HG03175 (cell line): ENCODE results near the gene GALNT9.

Experiments used
- ATAC-seq: cut with Tn5 transposase; IDR thresholded peaks from one replicate; pipeline ENCODE4 v1.9.1; 2021; ENCODE audit warnings: mild to moderate bottlenecking, moderate library complexity; ENCODE audit not compliant: unreplicated experiment

Gene GALNT9

DNA sequence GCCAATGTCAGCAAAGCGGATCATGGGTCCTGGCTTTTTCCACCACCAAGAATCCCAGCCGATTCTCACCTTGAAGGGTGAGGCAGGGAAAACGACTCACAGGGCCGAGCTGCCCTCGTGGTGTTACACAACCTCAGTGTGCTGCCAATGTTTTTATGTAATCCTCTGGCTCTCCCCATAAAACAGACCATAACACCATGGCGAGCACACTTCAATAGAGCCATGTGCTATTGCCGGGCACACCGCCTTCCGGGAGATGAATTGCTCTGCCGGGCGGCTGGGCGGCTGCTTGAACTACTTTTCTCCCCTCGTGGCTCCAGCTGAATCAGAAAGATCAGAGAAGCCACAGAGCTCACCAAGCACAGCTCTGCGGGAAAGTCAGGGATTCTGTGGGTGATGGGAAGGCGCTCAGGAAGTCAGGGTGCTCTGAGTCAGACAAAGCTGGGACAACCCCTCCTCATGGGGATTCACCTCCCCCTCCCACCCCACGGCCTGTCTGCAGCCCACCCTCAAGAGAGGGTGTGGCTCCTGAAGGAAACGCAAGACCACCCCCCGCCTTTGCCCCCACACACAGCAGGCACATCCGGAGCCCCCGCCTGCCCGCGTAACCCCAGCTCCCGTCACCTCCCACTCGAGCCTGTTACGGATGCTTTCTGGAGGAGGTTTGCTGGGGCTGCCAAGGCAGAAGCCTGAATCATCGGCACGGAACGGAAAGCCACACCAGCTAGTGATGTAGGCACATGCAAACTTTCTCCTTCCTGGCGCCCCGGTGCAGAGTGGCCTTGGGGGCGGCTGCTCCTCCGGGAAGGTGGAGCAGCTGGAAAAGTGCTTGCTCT lies 1.8 kb downstream of the GALNT9 start:
- ATAC-seq: no peak

DNA sequence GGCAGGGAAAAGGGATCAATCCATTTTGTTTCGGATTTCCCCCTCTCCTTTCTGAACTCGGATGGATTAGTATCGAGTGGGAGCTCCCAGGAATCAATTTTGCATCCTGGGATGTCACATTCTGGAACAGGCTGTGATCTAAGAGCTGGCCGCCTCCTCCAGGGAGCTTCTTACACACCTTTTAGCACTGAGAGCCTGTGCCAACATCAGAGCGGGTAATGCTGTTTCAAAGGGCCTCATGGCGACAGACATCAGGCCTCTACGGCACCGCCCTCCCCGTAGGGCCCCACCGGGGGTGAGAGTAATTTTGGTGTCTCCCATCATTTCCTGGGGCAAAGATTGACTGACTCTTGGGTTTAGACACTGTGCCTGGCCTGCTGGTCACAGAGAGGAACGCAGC lies 2.7 kb downstream of the GALNT9 start:
- ATAC-seq: no peak

DNA sequence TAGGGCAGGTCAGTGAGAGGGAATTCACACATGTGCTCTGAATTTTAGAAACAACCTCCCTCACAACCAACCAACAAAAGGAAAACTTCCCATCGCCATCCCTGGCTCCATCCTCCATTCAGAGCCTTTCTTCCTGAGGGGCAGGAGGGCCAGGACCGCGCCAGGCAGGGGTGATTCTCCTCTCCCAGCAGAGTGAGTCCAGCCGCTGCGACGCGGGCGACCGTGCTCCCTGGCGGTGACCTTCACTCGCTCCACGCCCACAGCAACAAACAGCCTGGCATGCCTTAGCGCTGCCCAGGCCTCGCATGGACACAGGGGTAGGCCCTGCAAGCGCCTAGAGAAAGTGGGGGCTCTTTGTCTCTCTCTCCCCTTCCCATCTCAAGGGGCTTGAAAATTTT lies 3.7 kb downstream of the GALNT9 start:
- no peak for ATAC-seq

DNA sequence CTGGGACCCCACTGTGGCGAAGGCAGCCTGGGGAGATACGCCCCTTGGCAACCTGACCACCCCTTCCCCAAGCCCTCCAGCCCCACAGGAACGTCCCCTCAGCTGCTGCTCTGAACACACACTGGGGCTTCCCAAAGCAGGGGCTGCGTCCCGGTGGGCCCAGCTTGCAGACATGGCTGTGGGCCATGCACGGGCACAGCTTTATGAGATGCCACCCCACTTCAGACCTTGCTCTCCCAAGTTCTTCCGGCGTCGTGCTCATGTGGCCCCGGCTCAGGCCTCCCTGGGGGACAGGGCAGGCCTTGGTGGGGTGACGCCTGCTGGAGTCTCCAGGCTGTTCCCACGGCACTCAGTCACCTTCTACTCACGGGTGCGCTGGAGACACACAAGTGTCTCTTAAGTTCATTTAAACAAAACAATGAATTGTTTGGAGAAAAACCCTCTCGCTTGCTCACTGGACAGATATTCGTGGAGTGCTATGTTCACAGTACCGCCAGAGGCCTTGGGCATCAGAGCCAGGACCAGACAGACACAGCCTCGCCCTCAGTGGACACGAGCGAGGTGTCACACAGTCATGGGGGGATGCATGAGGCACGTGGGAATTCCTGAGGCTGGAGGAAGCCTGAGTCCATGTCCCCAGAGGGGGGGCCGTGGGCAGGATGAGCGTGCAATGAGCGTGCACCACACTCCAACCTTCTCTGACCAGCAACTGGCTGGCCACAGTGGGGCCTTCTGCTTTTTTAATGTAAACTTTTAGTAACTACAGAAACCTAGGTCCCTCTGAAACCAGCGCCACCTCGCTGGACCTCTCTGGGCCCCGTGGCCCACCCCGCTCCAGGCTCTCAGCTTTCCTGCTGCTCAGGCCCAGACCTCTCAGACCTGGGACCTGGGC lies 4.3 kb downstream of the GALNT9 start:
- no peak for ATAC-seq

DNA sequence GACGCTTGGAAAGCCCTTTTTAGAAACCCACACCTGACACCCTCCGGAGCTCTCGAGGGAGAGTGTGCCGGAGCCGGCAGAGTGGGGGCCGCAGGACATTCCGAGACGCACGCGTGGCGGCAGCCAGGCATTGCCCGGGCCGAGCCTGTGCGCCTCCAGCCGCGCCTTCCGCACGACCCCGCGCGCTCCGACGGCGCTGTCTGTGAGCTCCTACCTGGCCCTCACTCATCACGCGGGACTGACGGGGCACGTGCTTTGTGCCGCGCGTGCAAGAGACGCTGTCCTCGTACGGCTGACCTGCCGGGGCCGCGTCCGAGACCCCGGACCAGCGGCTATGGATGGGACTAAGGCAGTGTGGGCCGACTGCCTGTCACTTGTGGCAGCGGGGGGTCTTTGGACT lies 5.2 kb downstream of the GALNT9 start:
- no peak for ATAC-seq

DNA sequence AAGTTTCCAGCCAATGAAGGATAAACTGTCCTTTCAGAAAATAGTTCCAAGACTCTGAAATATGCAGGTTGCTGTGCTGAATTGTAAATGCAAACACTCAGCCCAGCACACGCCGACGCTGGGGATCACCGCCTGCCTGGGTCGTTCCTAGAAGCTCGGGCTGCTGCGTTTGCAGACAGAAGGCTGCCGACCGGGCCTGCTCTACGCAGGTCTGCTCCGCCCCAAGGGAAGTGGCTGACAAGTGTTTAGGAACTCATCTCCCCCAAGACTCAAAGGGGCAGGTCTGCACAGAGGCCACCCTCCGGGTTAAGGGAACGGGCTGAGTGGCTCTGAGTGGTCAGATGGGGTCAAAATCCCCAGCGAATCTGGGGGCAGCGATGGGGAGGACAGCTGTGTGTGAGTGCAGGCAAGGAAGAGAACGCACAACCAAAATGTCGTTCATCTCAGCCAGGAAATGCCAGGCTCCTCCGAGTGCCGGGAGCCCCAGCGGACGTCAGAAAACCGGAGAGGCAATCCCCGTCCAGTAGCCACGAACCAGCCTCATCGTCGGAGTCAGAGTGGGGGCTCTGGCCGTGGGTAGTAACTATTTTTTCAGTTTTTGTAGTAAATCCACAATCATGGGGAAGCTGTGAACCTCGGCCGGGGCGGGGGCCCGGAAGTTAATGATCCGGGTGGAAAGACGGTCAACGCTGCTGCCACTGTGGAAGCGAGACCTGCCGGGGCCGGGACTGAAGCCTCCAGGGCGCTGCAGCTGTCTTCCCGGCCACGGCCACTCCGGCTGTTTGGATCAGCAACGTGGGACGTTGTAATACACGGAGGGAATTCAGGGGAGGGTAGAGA lies 6.0 kb downstream of the GALNT9 start:
- no peak for ATAC-seq

DNA sequence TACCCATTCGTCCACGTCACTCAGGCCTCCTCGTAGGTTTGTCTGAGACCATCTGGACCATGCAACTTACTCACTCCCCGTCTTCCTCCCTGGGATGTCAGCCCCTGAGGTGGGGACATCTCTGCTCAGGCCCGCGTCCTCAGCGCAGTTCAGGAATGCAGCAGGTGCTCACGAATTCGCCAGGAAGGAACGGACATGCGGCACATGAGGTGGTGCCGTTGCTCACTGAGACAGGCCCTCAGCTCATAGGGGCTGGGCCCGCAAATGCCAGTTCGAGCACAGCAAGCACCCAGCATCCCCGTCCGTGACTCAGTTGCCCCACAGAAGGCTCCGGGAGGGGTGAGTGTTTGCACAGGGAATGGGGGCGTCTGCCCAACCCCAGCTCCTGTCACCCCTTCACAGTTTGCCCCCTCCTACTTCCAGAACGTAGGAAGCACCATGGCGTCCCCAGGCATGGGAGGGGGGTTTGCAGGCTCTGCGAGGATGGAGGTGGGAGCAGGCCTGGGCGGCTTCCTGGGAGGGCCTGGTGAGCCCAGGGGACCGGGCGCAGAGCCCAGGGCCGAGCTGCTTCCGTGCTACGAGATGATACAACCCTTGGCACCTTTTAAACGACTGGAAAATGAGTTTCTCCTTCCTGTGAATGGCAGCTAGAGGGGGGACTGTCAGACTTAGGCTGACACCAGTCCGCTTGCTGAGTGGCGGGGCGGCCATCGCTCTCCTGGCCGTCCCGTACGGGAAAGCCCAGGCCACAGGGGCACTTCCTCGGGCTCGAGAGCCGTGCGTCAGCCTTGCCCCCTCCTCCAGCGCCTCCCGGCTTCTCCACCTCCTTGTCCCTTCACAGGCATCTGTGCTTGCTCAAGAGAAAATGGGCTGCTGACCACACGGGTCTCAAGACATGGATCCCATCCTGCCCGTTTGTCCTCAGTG lies 6.9 kb downstream of the GALNT9 start:
- ATAC-seq: no peak

DNA sequence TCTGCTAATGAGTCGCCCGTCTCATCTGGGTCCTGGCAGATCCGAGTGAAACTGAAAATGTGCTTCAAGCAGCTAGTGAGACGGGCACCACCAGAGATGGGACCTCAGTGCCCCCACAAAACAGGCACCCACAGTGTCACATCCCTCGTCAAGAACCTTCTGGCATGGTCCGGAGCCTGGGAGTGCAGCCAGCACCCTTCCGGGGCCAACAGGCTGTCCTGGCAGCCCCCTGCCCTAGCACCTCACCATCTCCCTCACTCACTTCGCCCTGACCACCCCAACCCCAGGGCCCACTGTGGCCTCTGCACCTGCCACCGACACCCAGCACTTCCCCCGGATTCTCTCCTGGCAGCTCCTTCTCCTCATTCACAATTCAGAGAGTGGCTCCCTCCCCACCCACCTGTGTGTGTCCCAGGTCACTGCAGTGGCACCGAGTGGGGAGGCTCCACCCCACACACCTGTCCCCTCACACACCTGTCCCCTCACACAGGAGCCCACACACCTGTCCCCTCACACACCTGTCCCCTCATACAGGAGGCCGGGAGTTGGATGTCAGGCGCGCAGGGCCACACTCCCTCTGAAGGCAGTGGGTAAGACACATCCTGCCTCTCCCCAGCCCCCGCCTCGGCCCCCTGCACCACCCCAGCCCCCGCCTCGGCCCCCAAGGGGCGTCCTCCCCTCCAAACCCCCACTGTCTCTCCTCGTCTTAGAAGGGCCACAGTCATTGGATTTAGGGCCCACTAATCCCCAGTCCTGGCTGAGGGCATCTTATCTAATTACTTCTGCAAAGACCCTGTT lies 7.9 kb downstream of the GALNT9 start:
- no peak for ATAC-seq

DNA sequence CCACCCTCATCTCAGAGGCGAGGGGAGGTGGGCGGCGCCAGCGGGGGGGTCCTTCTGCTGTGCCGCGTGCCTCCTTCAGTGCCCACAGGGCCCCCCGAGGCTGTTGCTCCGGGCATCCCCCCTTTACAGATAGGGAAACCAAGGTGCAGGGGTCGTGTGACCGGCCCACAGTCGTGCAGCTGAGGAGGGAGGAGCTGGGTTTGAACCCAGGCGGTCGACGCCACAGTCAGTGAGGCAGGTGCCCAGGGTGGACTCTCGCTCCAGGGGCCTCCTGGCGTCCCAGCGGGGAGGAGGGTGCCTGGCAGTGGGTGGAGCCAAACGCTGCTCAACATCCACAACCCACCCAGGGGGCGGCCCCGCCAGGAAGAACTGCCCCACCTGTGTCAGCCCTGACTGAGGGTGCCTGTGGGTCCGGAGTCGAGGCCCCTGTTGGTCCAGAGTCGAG lies 8.6 kb downstream of the GALNT9 start:
- ATAC-seq: no peak

DNA sequence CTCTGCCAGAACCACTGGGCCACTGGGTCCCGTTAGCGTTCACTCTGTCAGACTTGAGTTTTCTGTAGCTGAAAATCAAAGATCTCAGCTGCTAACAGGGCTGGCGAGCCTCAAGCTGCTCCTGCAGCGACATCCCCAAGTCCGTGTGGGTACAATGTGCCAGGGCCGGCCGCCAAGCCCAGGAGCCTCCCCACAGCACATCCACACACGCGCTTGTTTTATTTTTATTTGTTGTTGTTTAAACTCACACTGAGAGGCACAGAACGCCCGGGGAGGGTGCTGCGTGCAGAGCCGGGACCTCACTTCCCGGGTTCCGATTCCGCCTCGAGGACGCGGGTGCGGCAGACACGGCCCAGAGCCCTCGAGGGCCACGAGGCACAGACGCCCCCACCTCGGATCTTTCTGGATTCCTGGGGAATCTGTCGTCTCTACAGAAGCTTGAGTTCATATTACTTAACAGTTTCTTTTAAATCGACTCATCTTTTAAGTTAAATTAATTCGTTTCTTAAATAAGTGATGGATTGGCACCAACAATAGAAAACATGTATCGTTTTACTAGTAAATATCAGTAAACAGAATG lies 9.3 kb downstream of the GALNT9 start:
- ATAC-seq: no peak

DNA sequence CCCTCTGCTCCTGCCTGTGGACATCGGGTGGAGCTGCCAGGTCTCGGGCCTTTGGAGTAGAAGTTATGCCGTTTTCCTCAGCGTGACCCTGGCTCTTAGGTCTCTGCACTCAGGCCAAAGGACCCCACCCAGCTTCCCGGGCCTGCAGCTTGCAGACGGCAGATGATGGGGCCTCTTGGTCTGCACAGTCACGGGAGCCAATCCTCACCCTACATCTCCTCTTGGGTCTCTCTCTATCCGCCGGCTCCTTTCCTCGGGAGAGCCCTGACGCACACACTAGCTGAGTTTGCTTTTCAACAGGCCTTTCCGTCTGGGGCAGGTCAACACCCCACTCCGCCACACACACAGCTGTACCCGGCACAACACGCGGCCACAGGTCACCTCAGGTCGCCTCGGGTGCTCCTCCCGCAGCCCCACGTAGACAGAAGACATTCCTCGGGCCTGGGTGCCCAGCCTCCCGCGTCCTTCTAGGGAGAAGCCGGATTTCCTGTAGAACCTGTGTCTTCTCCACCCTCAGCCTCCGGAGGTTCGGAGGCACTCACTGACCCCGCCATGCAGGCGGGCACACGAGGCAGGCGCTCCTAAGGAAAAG lies 9.9 kb downstream of the GALNT9 start:
- no peak for ATAC-seq

DNA sequence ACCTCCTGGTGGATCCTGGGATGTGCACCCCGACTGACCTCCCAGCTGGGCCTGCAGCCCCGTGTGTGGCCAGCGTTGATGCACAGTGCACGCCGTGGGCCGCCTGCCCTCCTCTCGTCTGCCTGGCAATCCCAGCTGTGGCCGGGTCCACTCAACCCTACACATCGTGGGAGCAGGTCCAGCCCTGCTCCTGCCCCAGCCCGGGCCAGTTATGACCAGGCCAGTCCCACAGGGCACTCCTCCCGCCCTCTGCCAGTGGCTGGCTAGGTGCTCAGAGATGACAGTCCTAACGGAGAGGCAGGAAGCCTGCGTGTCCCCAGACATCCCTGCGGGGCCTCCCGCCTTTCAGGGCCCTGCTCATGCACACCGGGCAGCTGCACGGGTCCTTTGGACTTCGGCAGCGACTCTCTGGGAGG lies 10.8 kb downstream of the GALNT9 start:
- no peak for ATAC-seq

DNA sequence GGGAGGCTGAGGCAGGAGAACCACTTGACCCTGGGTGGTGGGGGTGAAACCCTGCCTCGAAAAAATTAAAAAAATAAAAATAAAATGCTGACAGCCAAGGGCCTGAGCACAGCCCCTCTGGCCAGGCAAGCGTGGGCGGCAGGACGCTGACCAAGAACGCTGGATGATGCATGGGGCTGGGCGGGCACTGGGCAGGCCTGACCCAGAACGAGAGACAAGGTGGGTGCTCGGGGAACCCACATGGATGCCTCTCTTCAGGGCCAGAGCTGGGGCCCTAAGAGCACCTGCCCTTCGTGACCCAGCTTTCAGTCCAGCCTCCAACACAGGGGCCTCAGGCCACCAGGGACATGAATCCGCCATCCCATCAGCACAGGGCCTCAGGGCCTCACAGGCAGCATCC lies 11.3 kb downstream of the GALNT9 start:
- no peak for ATAC-seq

DNA sequence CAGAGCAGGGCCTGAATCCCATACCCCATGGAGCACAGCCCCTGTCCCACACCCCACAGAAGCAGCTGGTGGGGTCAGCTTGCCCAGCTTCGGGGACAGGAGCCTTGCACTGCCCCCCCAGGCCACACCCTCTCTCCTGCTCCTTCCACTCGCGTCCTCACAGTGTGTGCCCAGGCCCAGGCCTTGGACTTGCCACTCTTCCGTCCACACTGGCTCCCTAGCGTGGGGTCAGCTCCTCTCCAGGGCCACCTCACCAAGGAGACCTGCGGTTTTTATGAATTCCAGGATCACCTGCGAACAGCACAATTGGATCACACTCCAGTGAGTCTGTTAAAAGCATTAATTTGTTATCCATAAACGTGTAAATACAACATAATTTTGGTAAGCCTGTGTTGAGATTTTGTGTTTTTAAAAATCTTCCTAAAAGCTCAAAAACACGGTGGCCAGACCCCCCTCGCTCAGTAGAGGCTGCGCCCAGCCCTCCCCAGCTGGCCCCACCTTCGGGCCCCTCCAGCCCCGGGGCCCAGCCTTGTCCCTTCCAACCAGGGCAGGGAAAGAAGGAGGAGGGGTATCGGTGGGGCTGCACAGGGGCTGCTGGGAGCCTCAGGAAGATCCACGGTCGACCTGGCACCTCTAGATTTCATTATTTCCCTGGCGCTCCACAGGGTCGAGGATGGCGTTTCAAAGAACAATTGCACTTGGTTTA lies 12.0 kb downstream of the GALNT9 start:
- no peak for ATAC-seq

DNA sequence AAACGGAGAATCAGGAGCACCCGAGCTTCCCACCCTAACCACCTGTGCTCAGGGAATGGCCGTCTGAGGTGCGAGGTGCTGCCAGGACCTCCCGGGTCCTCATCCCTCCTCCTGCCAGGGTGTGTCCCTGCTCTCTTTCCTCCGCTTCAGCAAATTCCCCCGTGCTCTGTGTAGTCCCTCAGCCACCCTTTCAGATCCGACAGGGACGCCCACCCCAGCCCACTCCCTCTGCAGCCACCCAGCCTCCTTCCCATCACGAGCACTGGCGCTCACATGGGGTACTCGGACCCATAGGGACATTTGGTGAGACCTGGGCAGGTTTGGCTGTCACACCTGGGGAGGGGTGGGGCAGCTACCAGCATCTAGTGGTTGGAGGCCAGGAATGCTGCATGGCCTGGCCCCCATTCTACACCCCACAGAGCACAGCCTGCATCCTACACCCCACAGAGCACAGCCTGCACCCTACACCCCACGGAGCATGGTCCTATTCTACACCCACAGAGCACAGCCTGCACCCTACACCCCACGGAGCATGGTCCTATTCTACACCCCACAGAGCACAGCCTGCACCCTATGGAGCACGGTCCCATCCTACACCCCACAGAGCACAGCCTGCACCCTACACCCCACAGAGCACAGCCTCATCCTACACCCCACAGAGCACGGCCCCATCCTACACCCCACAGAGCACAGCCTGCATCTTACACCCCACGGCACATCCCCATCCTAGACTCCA lies 12.7 kb downstream of the GALNT9 start:
- ATAC-seq: no peak

DNA sequence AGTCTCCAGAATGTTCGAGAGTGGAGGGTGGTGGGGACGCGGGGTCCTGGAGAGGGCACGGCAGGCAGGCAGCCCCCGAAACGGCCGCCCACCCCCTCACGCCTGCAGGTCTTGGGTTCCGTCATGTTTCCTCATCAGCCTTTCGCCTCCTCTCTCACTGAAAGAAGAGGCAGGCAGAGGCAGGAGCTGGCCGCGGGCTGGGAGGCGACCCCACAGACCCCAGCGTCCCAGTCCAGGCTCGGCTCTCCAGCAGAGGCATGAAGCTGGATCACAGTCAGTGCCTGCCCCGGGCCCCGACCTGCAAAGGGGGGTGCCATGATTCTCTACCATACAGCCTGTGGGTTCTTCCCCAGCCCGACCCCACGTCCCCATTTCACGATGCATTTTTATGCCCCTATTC lies 13.4 kb downstream of the GALNT9 start:
- no peak for ATAC-seq

DNA sequence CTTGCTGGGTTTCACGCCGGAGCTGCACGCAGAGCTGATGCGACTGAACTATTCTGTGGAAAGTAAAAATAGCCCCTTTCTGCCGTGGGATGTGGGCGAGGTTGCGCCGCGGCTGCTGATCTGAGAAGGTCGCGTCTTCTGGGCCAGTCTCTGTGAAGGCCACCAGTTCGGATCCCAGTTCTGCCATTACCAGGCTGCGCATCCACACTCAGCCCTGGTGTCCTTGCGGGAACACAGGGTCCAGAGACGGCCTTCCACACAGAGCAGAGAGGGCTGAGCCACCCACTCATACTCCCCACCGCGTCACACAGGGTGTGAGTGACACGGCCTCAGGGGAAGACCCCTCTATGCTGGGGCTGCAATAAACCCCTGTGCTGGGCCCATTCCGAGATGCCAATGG lies 13.9 kb downstream of the GALNT9 start:
- ATAC-seq: no peak
